ENCODE results near the gene SLAMF9. TPM values are rescaled to one million over a fixed set of nuclear protein-coding genes. Genes with fewer than 3 reads are reported as not detected.

The SLAMF9 gene
- total RNA-seq, 2 donors from 2014 or later: not detected

DNA sequence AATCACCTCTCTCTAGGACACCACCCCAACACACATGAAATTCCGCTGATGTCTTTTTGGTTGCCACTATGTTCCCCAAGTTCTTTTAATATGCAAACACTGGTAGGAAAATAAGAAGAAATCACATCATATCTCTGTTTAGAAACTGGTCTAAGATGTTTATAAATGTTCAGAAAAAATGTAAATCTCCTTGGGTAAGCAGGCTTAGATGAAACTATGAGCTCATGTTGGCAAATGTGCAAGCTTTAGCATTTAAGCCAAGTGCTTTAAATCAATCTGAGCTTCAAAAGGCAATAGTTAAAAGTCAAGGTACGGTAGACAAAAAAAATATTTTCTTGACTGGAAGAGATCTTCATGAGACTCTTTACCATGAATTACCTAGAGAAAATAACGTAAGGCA lies 25.2 kb upstream of the SLAMF9 start:
- Histone ChIP-seq H3K27ac (no peak overlapping the region), H3K27me3 (replicated peaks; ENCODE audit: insufficient read depth) (no peaks in the 10 kb centered on the region), H3K4me1 (ENCODE audit: control insufficient read depth in 1 of 2, low read depth in 2 of 2) (no peaks in the 10 kb centered on the region), H3K36me3 (no peaks in the 10 kb centered on the region), H3K4me3 (no peak overlapping the region), H3K9me3 (no peaks in the 10 kb centered on the region)
- no peak for ATAC-seq (ENCODE audit: insufficient number of reproducible peaks, low FRiP score, low read depth)
- TF ChIP-seq CTCF (IDR thresholded peaks at IDR 0.05): no peak
- no peak for DNase-seq (ENCODE audit: low spot score)

DNA sequence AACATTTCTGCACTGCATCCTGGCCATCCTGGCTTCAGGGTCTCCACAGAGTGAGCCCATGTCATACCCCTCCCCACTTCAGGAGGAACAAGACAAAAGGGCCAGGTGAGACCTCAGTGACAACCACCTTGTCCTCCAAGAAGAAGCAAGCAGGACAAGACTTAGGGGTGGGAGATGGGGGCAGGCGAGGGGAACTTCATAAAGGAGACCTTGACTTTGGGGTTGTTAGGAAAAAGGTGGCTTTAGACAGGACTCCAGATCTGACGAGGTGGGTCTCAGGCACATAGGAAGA lies 24.0 kb upstream of the SLAMF9 start:
- no peak for ATAC-seq (ENCODE audit: insufficient number of reproducible peaks, low FRiP score, low read depth)
- Histone ChIP-seq H3K9me3 (no peaks in the 10 kb centered on the region), H3K4me3 (no peak overlapping the region)

GRCh38 chr1:159977364-159978106 lies 23.5 kb upstream of the SLAMF9 start:
- DNase-seq (ENCODE audit: low spot score): no peak
- no peaks in the 10 kb centered on the region for H3K27me3 ChIP-seq (replicated peaks; ENCODE audit: insufficient read depth)
- no peaks in the 10 kb centered on the region for H3K4me1 ChIP-seq (ENCODE audit: control insufficient read depth in 1 of 2, low read depth in 2 of 2)
- ATAC-seq (ENCODE audit: insufficient number of reproducible peaks, low FRiP score, low read depth): no peak
- no peaks in the 10 kb centered on the region for H3K9me3 ChIP-seq
- H3K27ac ChIP-seq: no peak overlapping the region
- no peak for TF ChIP-seq CTCF (IDR thresholded peaks at IDR 0.05)
- H3K4me3 ChIP-seq: no peak overlapping the region
- H3K36me3 ChIP-seq: no peaks in the 10 kb centered on the region

More for the DNA sequence above, 24.0 kb upstream of the SLAMF9 start:
- no peaks in the 10 kb centered on the region for H3K4me1 ChIP-seq (ENCODE audit: control insufficient read depth in 1 of 2, low read depth in 2 of 2)
- DNase-seq (ENCODE audit: low spot score): no peak
- no peaks in the 10 kb centered on the region for H3K27me3 ChIP-seq (replicated peaks; ENCODE audit: insufficient read depth)
- no peak overlapping the region for H3K27ac ChIP-seq
- H3K36me3 ChIP-seq: no peaks in the 10 kb centered on the region
- TF ChIP-seq CTCF (IDR thresholded peaks at IDR 0.05): no peak

DNA sequence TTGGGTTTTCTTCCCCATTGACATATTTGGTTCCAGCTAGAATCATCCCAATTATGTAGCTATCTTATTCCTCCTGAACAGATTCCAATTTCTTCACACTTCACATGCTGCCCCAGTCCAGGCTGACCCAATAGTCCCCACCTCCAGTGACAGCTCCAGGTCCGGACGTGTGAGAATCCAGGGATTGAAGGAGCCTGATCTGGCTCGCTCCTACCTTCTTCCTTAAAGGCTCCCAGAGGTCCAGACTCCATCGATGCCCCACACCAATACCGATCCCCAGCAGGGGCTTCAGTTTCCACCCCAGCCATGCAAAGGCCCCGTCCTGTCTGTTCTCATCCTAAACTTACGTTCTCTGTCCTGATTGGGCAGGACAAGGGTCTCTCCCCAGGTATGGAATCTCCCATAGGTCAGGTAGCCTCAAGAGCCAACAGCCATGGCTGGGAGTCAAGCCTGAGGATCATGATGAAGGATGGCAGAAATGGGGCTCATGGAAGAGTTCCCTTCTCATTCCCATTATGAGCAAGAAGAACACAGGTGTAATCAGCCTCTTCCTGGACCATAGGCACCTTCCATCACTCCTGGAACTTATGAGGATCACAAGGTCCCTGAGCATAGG lies 20.4 kb upstream of the SLAMF9 start:
- no peak for DNase-seq (ENCODE audit: low spot score)
- H3K27me3 ChIP-seq (replicated peaks; ENCODE audit: insufficient read depth): no peaks in the 10 kb centered on the region
- no peaks in the 10 kb centered on the region for H3K9me3 ChIP-seq
- no peak for ATAC-seq (ENCODE audit: insufficient number of reproducible peaks, low FRiP score, low read depth)
- no peak overlapping the region for H3K27ac ChIP-seq
- H3K4me1 ChIP-seq (ENCODE audit: control insufficient read depth in 1 of 2, low read depth in 2 of 2): no peaks in the 10 kb centered on the region
- no peak for TF ChIP-seq CTCF (IDR thresholded peaks at IDR 0.05)
- H3K4me3 ChIP-seq: no peak overlapping the region
- H3K36me3 ChIP-seq: no peaks in the 10 kb centered on the region

- TF ChIP-seq CTCF (IDR thresholded peaks at IDR 0.05): no peak
- Histone ChIP-seq H3K27ac (no peak overlapping the region), H3K9me3 (no peaks in the 10 kb centered on the region), H3K4me3 (no peak overlapping the region), H3K27me3 (replicated peaks; ENCODE audit: insufficient read depth) (no peaks in the 10 kb centered on the region), H3K36me3 (no peaks in the 10 kb centered on the region), H3K4me1 (ENCODE audit: control insufficient read depth in 1 of 2, low read depth in 2 of 2) (no peaks in the 10 kb centered on the region)
- DNase-seq (ENCODE audit: low spot score) (no peak), ATAC-seq (ENCODE audit: insufficient number of reproducible peaks, low FRiP score, low read depth) (no peak)
Measured at GRCh38 chr1:159973350-159973940, 19.4 kb upstream of the SLAMF9 start.

All from thoracic aorta (tissue), 2 donors.